Activated CD8-positive, alpha-beta memory T cell treated with anti-CD3 and anti-CD28 coated beads for 4 hours (primary cell): ENCODE data around the gene BRSK2.

Experiments used
- DNase-seq, 2 donors: peaks; one replicate each; pipeline ENCODE4 v3.0.0-alpha.2; 2020; ENCODE audit warnings: low read depth in 2 of 2

BRSK2 gene

GRCh38 chr11:1452744-1453143 lies 63.0 kb downstream of the BRSK2 start:
- DNase-seq: no peak

DNA sequence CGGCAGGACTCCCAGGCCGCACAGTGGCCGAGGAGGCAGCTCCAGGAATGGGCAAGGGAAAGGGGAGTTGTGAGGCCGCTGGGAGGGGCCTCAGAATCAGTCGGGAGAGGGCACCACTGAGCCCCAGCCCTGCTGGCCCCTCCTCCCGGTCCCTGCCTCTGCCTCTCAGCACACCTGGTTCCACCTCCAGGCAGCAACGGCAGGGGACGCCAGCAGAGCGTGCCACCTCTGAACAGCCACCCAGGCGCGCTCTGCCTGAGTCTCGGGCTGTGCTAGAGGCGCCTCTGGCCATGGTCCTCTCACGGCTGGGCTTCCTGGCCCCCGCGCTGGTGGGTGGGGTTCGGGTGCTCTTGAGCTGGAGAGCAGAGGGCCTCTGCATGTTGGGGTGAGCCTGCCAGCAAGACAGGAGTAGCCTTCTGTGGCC lies 63.9 kb downstream of the BRSK2 start:
- no peak for DNase-seq

GRCh38 chr11:1454576-1454975 lies 64.8 kb downstream of the BRSK2 start:
- no peak for DNase-seq

DNA sequence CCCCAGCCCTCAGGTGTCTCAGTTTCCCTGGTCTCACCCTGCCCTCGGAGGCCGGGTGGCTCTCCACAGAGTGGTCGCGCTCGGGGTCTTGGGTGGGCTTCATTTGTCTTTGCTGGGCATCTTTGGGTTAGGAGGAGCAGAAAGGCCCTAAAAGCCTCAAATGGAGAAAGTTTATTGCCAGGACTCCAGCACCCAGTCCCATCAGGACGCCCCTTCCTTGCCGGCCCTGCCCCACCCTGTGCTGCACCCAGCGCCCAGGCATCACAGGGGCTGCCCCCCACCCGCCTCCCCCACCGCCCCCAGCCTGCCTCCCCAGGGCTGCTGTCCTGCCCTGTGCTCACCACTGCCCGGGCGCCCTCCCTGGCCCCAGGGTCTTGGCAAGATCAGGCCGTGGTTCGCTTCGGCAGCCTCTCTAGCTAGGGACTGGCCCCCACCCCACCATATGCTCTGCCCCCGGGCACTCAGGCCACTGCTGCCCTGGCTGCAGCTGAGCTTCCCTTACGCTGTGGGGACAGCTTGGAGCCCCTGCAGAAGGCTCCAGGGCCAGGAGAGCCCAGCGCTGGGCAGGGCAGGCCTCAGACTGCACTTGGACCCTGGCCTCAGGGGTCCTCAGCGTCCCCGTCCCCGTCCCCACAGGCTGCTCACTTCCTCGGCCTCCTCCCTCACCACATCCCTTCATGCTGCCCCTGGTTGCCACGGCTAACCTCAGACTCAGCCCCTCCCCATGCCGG lies 65.5 kb downstream of the BRSK2 start:
- no peak for DNase-seq

GRCh38 chr11:1455763-1456060 lies 66.0 kb downstream of the BRSK2 start:
- no peak for DNase-seq

DNA sequence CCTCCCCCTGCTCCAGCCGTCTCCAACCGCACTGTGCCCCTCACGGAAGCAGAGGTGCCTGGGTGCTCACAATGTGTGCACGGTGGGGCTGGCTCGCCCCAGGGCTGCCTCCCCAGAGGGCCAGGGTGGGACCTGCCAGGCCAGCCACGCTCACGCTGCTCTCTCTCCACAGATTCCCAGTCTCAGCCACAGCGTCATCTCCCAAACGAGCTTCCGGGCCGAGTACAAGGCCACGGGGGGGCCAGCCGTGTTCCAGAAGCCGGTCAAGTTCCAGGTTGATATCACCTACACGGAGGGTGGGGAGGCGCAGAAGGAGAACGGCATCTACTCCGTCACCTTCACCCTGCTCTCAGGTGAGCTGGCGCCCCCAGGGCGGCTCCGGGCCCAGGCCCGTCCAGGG lies 66.4 kb downstream of the BRSK2 start:
- no peak for DNase-seq

- DNase-seq: no peak
Measured at GRCh38 chr11:1456596-1457325, 67.0 kb downstream of the BRSK2 start.

DNA sequence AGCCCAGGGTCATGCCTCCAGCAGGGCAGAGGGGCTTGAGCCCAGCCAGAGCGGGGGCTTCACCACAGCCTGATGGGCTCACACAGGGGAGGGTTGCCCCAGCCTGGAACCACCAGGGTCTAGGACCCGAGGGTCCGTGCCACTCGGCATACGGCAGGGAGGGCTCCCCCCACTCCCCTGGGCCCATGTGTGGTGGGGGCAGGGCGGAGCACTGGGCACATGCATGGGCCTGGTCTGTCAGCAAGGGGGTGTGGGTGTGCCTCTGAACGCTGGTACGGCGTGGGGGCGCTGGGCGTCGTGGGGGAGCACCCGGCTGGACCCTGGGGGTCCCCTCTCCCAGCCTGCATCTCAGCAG lies 67.6 kb downstream of the BRSK2 start:
- no peak for DNase-seq

DNA sequence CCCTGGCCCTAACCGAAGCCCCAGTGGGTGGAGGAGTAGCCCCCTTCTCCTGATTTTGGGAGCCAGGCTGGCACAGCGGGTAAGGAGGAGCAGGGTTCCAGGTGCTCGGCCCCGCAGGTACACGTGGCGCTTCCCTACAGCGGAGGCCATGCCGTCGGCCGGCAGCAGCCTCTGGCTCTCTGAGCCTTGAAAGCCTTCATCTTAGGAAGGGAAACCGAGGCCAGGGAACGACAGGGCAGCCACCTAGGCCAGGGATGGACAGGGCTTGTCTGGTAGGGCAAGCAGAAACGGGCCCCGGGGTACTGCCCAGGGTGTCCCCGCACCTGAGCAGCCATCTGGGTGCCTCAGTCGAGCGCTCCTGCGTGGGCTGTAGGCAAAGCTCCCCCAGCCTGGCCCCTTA lies 68.1 kb downstream of the BRSK2 start:
- no peak for DNase-seq

DNA sequence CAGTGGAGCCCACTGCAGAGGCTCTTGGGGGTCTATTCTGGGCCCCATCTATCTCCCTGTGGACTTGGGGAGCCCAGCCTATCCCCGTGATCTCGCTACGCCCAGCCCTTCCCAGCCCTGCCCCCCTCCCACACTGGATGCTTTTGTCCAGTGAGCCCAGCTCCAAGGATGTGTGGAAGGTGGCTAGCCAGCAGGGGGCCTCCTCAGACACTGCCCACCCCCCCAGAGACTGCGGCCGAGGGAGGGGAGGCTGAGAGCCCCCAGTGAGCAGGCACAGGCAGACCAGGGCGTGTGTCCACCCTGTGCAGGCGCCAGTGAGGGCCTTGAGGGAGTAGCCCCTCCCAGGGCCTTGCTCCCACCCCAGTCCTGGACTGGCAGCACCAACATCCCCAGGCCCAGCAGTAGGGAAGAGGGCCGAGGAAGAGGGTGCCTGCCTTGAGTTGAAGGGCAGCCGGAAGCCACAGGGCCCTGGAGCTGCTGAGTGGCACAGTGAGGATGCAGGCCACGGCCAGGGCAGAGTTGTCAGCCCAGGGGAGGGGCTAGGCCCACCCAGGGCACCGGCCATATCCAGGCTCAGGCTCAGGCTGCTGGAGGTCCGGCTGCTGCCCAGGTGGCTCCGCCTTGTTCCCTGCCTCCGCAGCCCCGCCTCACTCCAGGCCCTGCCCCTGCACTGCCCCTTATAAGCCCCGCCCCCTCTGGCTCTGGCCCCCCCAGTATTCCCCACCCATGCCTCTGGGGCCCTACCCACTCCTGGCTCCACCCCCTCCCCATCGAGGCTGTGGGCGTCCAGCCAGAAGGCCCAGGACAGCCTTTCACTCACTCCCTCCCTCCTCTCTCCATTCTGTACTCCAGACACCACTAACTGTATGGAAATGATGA lies 68.8 kb downstream of the BRSK2 start:
- DNase-seq: no peak

GRCh38 chr11:1459219-1459575 lies 69.5 kb downstream of the BRSK2 start:
- DNase-seq: no peak

GRCh38 chr11:1459764-1460395 lies 70.1 kb downstream of the BRSK2 start:
- no peak for DNase-seq

GRCh38 chr11:1460396-1460985 lies 70.8 kb downstream of the BRSK2 start:
- no peak for DNase-seq

DNA sequence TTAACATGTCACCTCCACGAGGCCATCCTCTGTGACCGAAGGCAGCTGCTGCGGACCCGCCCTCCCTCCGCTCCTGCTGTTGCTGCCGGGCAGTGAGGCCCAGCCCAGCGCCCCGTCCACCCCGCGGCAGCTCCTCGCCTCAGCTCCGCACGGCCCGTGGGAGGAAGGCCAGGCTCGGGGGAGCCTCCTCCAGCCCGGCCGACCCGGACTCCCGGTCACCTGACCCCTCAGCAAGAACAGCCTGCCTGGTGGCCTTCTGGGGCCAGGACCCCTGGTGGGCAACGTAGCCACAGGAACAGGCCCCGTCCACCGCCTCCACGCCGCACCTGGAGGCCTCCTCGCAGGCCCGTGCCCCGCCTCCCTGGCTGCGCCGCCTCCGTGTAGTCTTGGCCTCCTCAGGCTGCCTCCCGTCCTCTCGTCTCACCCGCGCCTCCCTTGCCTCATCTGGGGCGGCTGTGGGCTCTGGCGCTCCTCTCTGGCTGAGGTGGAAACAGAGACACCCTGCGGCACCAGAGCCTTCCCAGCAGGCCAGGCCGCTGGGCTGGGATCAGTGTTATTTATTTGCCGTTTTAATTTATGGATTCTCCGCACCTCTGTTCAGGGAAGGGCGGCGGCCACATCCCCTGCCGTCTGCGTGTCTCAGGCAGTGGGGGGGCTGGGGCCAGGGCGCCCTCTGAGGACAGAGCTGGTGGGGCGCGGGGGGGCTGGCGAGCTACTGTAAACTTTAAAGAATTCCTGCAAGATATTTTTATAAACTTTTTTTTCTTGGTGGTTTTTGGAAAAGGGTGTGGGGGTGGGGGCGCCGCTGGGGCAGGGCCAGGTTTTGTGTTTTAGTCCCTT lies 71.5 kb downstream of the BRSK2 start:
- DNase-seq: no peak

GRCh38 chr11:1461826-1462697 lies 72.3 kb downstream of the BRSK2 start:
- no peak for DNase-seq

- no peak for DNase-seq
Measured at GRCh38 chr11:1462698-1462975, 72.9 kb downstream of the BRSK2 start.

DNA sequence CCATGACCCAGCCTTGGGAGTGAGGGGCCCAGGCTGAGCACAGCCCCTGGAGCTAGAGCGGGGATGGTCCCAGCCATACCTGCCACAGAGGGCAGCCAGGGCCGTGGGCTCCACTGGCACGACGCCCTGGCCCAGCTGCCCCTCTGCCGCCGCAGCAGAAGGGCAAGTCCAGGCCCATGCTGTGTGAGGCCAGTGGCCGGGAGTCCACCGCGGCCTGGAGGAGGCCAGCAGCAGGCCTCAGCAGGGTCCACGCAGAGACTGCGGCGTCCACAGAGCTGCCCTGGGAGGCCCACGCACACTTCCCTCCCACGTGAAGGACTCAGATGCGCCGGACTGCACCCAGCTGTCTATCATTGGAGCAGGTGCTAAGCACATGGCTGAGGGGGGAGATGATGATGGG lies 73.3 kb downstream of the BRSK2 start:
- DNase-seq: no peak

- no peak for DNase-seq
Measured at GRCh38 chr11:1466784-1467183, 77.0 kb downstream of the BRSK2 start.

DNA sequence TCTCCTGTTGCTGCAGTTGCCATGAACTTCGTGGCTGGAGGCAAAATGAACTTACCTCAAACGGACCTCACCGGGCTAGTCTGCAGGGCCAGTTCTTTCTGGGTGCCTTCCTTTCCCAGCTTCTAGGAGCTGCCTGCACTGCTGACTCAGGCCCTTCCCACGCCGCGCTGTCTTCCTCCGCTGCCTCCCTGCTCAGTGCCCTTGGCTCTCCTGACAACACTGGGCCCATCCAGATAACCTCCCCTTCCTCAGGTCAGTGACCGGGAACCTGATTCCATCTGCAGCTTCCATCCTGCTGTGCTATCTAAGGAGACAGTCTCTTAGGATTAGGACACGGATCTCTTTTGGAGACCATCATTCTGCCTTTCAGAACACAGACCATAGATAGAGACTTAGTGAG lies 77.5 kb downstream of the BRSK2 start:
- no peak for DNase-seq

DNA sequence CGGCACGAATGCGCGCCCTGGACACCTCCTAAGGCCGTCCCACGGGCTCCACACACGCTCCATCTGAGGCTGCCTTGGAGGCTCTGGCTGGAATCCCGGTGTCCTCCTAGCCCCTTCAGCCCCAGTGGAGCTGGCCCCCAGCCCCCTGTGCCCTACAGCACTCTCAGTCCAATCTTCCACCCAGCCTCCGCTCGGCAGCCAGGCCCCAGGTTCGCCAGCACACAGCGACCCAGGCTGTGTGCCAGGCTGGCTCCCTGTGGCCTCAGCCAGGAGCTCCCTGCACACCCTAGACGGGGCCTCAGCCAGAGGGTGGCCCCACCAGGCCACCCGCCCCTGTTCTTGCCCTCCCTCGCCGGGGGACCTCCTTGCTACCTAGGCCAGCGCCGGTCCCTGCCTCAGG lies 78.3 kb downstream of the BRSK2 start:
- no peak for DNase-seq
